ENCODE results near the gene CTTNBP2. TPM values are rescaled to one million over a fixed set of nuclear protein-coding genes. Genes with fewer than 3 reads are reported as not detected.

Gene CTTNBP2
- polyA plus RNA-seq, 1 of the 3 experiments (the other 2 are of a cell fraction), result not detected

- DNase-seq, result no peak
These were observed 166.2 kb downstream of the CTTNBP2 start for GRCh38 chr7:117707080-117707479.

More at GRCh38 chr7:117707080-117707479, 166.2 kb downstream of the CTTNBP2 start:
- Histone ChIP-seq H3K79me2 (ENCODE audit: insufficient read depth) (no peaks in the 10 kb centered on the region), H2AFZ (ENCODE audit: low read depth) (no peak overlapping the region), H3K4me1 (ENCODE audit: control insufficient read depth in 1 of 2, insufficient read depth in 2 of 2, low read depth in 1 of 2, low read length in 1 of 2) (no peaks in the 10 kb centered on the region), H3K9me3 (no peaks in the 10 kb centered on the region), H3K27me3 (ENCODE audit: insufficient read depth) (no peaks in the 10 kb centered on the region), H4K20me1 (ENCODE audit: insufficient read depth) (no peaks in the 10 kb centered on the region), H3K4me2 (no peak overlapping the region), H3F3A (replicated peaks; ENCODE audit: insufficient read depth) (no peaks in the 10 kb centered on the region), H3K9ac (no peak overlapping the region), H3K9me2 (no peaks in the 10 kb centered on the region), H3K4me3 (ENCODE audit: low read depth in 2 of 2, low read length in 1 of 2) (no peak overlapping the region), H3K27ac (ENCODE audit: low read depth in 2 of 2, low read length in 1 of 2) (no peak overlapping the region), H3K36me3 (replicated peaks in 1 of 2; ENCODE audit: control insufficient read depth in 1 of 2, insufficient read depth in 2 of 2, low read length in 1 of 2) (no peaks in the 10 kb centered on the region)
- ChIA-PET POLR2A (no interaction called here), CTCF (interaction anchor here (0.9 kb wide), 1 partner anchor 8 kb away, joined by 4 read pairs; no protein-coding TSS in a partner anchor)
- TF ChIP-seq FOSL2 (IDR thresholded peaks at IDR 0.05; ENCODE audit: borderline replicate concordance, low read depth) (no peak), POLR2AphosphoS5 (IDR thresholded peaks at IDR 0.05; ENCODE audit: low read depth, low read length) (no peak), USF2 (IDR thresholded peaks at IDR 0.05; ENCODE audit: borderline replicate concordance, low read depth, low read length) (no peak), EP300 (IDR thresholded peaks at IDR 0.05; ENCODE audit: borderline replicate concordance in 1 of 2, low read depth in 1 of 2, low read length in 1 of 2) (no peak), CHD2 (IDR thresholded peaks at IDR 0.05; ENCODE audit: low read length, partially characterized antibody) (no peak), SIN3A (IDR thresholded peaks at IDR 0.05; ENCODE audit: borderline replicate concordance, low read depth, low read length) (no peak), TEAD4 (IDR thresholded peaks at IDR 0.05; ENCODE audit: borderline replicate concordance, insufficient read depth) (no peak), GATA2 (CRISPR knock-in tag; IDR thresholded peaks at IDR 0.05) (no peak), REST (IDR thresholded peaks at IDR 0.05; ENCODE audit: low read depth, low read length) (no peak), NRF1 (IDR thresholded peaks at IDR 0.05; ENCODE audit: low read depth, low read length) (no peak), CTCF (IDR thresholded peaks at IDR 0.05) (no peak), PBX3 (IDR thresholded peaks at IDR 0.05) (no peak), ELF1 (IDR thresholded peaks at IDR 0.05) (no peak), FOXJ3 (CRISPR knock-in tag; IDR thresholded peaks at IDR 0.05) (no peak), RCOR1 (IDR thresholded peaks at IDR 0.05; ENCODE audit: low read length) (no peak), ZBTB33 (IDR thresholded peaks at IDR 0.05; ENCODE audit: borderline replicate concordance, low read depth) (no peak), USF1 (IDR thresholded peaks at IDR 0.05; ENCODE audit: borderline replicate concordance, low read depth) (no peak), TCF12 (IDR thresholded peaks at IDR 0.05) (no peak)
